ENCODE results near the gene CHCHD6. TPM values are rescaled to one million over a fixed set of nuclear protein-coding genes. Genes with fewer than 3 reads are reported as not detected.

Gene CHCHD6
- total RNA-seq, 4 donors from 2014 or later: 7.5 to 21.9 (median 16.3) TPM

- no peak for DNase-seq
- no peak overlapping the region for H3K4me3 ChIP-seq
- peaks cover 0 to 51% (median 0%) of the 10 kb centered on the region in 4 donors for H3K27me3 ChIP-seq
- H3K4me1 ChIP-seq: no peaks in the 10 kb centered on the region
- H3K9me3 ChIP-seq: no peaks in the 10 kb centered on the region
- WGBS, 2 donors: 74 to 76% methylated on average over 7 to 11 of the region's 15 CpGs
- intact Hi-C loops (cut with DNase I): loop anchor here (10.0 kb wide), 1 partner anchor 789 kb away; no protein-coding TSS in a partner anchor
- no peaks in the 10 kb centered on the region for H3K36me3 ChIP-seq
- no peak for TF ChIP-seq CTCF (IDR thresholded peaks at IDR 0.05)
- no peak overlapping the region for H3K27ac ChIP-seq
Observed at GRCh38 chr3:126665959-126666657, 37.9 kb upstream of the CHCHD6 start.

- Histone ChIP-seq H3K36me3 (no peaks in the 10 kb centered on the region), H3K4me1 (no peaks in the 10 kb centered on the region), H3K4me3 (no peak overlapping the region), H3K27me3 (peaks cover 0 to 43% (median 0%) of the 10 kb centered on the region in 4 donors), H3K9me3 (no peaks in the 10 kb centered on the region), H3K27ac (no peak overlapping the region)
- no peak for TF ChIP-seq CTCF (IDR thresholded peaks at IDR 0.05)
- no peak for TF ChIP-seq POLR2A (IDR thresholded peaks at IDR 0.05)
- intact Hi-C loops (cut with DNase I): loop anchor here (10.0 kb wide), 1 partner anchor 788 kb away; no protein-coding TSS in a partner anchor
- DNase-seq: no peak
- WGBS, 2 donors: 86 to 87% methylated on average over 8 to 9 of the region's 15 CpGs
Observed at GRCh38 chr3:126666658-126667528, 37.1 kb upstream of the CHCHD6 start.

- peaks cover 0 to 33% (median 0%) of the 10 kb centered on the region in 4 donors for H3K27me3 ChIP-seq
- intact Hi-C loops (cut with DNase I): loop anchor here (10.0 kb wide), 1 partner anchor 787 kb away; no protein-coding TSS in a partner anchor
- TF ChIP-seq CTCF (IDR thresholded peaks at IDR 0.05) (no peak), POLR2A (IDR thresholded peaks at IDR 0.05) (no peak)
- no peak overlapping the region for H3K4me3 ChIP-seq
- WGBS, 2 donors: 80 to 81% methylated on average over 4 to 12 of the region's 15 CpGs
- no peaks in the 10 kb centered on the region for H3K4me1 ChIP-seq
- H3K36me3 ChIP-seq: no peaks in the 10 kb centered on the region
- H3K9me3 ChIP-seq: no peaks in the 10 kb centered on the region
- DNase-seq: no peak
- H3K27ac ChIP-seq: no peak overlapping the region
Observed at GRCh38 chr3:126667631-126668449, 36.2 kb upstream of the CHCHD6 start.

GRCh38 chr3:126668450-126669401 lies 35.3 kb upstream of the CHCHD6 start:
- Histone ChIP-seq H3K27ac (no peak overlapping the region), H3K4me3 (no peak overlapping the region), H3K4me1 (no peaks in the 10 kb centered on the region), H3K27me3 (peaks cover 0 to 24% (median 0%) of the 10 kb centered on the region in 4 donors), H3K9me3 (peaks cover 0 to 2% (median 0%) of the 10 kb centered on the region in 3 donors), H3K36me3 (no peaks in the 10 kb centered on the region)
- 72 to 83% methylated on average over 7 to 10 of the region's 13 CpGs for WGBS, 2 donors
- TF ChIP-seq POLR2A (IDR thresholded peaks at IDR 0.05): no peak
- no peak for TF ChIP-seq CTCF (IDR thresholded peaks at IDR 0.05)
- no peak for DNase-seq
- intact Hi-C loops (cut with DNase I): loop anchor here (10.0 kb wide), 1 partner anchor 786 kb away; no protein-coding TSS in a partner anchor
